SIG-M5 (cell line): ENCODE data around the gene MGAT3.

Source experiments
- DNase-seq: peaks from one replicate; lab custom pipeline; 2025; lab: John Stamatoyannopoulos, UW

The MGAT3 gene

GRCh38 chr22:39450258-39450955, 6.4 kb upstream of the MGAT3 start:
- DNase-seq = no peak

- no peak for DNase-seq
Observed at GRCh38 chr22:39452740-39453040, 4.1 kb upstream of the MGAT3 start.

- no peak for DNase-seq
Observed at GRCh38 chr22:39453765-39454378, 2.9 kb upstream of the MGAT3 start.

GRCh38 chr22:39454385-39454871, 2.4 kb upstream of the MGAT3 start:
- DNase-seq = no peak

GRCh38 chr22:39457198-39457555, 365 bp downstream of the MGAT3 start:
- no peak for DNase-seq

GRCh38 chr22:39457556-39458443, 988 bp downstream of the MGAT3 start:
- DNase-seq = no peak

- DNase-seq = no peak
Observed at GRCh38 chr22:39458444-39459083, 1.8 kb downstream of the MGAT3 start.

GRCh38 chr22:39459681-39460080, 2.9 kb downstream of the MGAT3 start:
- no peak for DNase-seq

- DNase-seq = no peak
Observed at GRCh38 chr22:39462443-39463221, 5.8 kb downstream of the MGAT3 start.

GRCh38 chr22:39463277-39463676, 6.5 kb downstream of the MGAT3 start:
- DNase-seq = no peak

- DNase-seq = no peak
Observed at GRCh38 chr22:39463931-39464390, 7.1 kb downstream of the MGAT3 start.

GRCh38 chr22:39466228-39467006, 9.6 kb downstream of the MGAT3 start:
- no peak for DNase-seq

GRCh38 chr22:39467390-39467895, 10.6 kb downstream of the MGAT3 start:
- DNase-seq = no peak

- DNase-seq = no peak
Observed at GRCh38 chr22:39468487-39469325, 11.9 kb downstream of the MGAT3 start.

GRCh38 chr22:39469326-39469680, 12.5 kb downstream of the MGAT3 start:
- DNase-seq = no peak

GRCh38 chr22:39469681-39470450, 13.1 kb downstream of the MGAT3 start:
- no peak for DNase-seq

GRCh38 chr22:39470451-39471291, 13.9 kb downstream of the MGAT3 start:
- no peak for DNase-seq
